Measurements from ENCODE around the gene PRSS36. TPM values are rescaled to one million over a fixed set of nuclear protein-coding genes. Genes with fewer than 3 reads are reported as not detected.

PRSS36 gene
- total RNA-seq, 1 experiment from 2014 or later = 1.3 TPM

- no peaks in the 10 kb centered on the region for H3K27me3 Mint-ChIP-seq (ENCODE audit: low read depth)
- H3K4me1 Mint-ChIP-seq = peaks cover 11% of the 10 kb centered on the region
- no peak overlapping the region for H3K27ac Mint-ChIP-seq
- TF ChIP-seq ATF6 (CRISPR knock-in tag; IDR thresholded peaks at IDR 0.05) (no peak), ATF2 (CRISPR knock-in tag; IDR thresholded peaks at IDR 0.05; ENCODE audit: borderline replicate concordance, low read depth) (no peak), ZNF263 (CRISPR knock-in tag; IDR thresholded peaks at IDR 0.05; ENCODE audit: low read depth) (no peak), ETV6 (CRISPR knock-in tag; IDR thresholded peaks at IDR 0.05) (no peak), TEAD4 (CRISPR knock-in tag; IDR thresholded peaks at IDR 0.05) (no peak), JAZF1 (CRISPR knock-in tag; IDR thresholded peaks at IDR 0.05) (no peak), ARID4B (CRISPR knock-in tag; IDR thresholded peaks at IDR 0.05; ENCODE audit: borderline replicate concordance) (no peak), JUN (CRISPR knock-in tag; IDR thresholded peaks at IDR 0.05) (no peak), IRF1 (CRISPR knock-in tag; IDR thresholded peaks at IDR 0.05) (no peak), SMAD4 (CRISPR knock-in tag; IDR thresholded peaks at IDR 0.05) (no peak)
- H3K9me3 Mint-ChIP-seq = no peaks in the 10 kb centered on the region
- ChIA-PET POLR2A (no interaction called here), CTCF (no interaction called here)
- H3K4me3 Mint-ChIP-seq = no peak overlapping the region; the same call in 1 of the 2 replicates
- peaks cover 36% of the 10 kb centered on the region for H3K36me3 Mint-ChIP-seq
- ATAC-seq (no peak), DNase-seq (ENCODE audit: low spot score) (no peak)
Observed at GRCh38 chr16:31114468-31114867, 35.4 kb downstream of the PRSS36 start.

GRCh38 chr16:31113121-31114120 lies 36.4 kb downstream of the PRSS36 start:
- ChIA-PET POLR2A (no interaction called here), CTCF (no interaction called here)
- peaks cover 6% of the 10 kb centered on the region for H3K4me1 Mint-ChIP-seq
- no peaks in the 10 kb centered on the region for H3K27me3 Mint-ChIP-seq (ENCODE audit: low read depth)
- no peaks in the 10 kb centered on the region for H3K9me3 Mint-ChIP-seq
- H3K27ac Mint-ChIP-seq = no peak overlapping the region
- DNase-seq (ENCODE audit: low spot score) (no peak), ATAC-seq (no peak)
- peaks cover 30% of the 10 kb centered on the region for H3K36me3 Mint-ChIP-seq
- H3K4me3 Mint-ChIP-seq = no peak overlapping the region
- no peak for TF ChIP-seq ZNF138 (CRISPR knock-in tag; conservative IDR thresholded peaks at IDR 0.05)
- no peak for TF ChIP-seq ZNF425 (CRISPR knock-in tag; conservative IDR thresholded peaks at IDR 0.05)
- TF ChIP-seq SMAD4 (CRISPR knock-in tag; IDR thresholded peaks at IDR 0.05) = no peak
- no peak for TF ChIP-seq CTCF (IDR thresholded peaks at IDR 0.05)
- no peak for TF ChIP-seq RORB (CRISPR knock-in tag; IDR thresholded peaks at IDR 0.05)
- no peak for TF ChIP-seq USF1 (CRISPR knock-in tag; IDR thresholded peaks at IDR 0.05)
- TF ChIP-seq IRF2 (CRISPR knock-in tag; IDR thresholded peaks at IDR 0.05; ENCODE audit: borderline replicate concordance, low read depth) = no peak
- TF ChIP-seq HMGXB4 (CRISPR knock-in tag; IDR thresholded peaks at IDR 0.05) = no peak
- no peak for TF ChIP-seq CBFB (CRISPR knock-in tag; IDR thresholded peaks at IDR 0.05; ENCODE audit: low read depth)
